GM10248 (cell line): ENCODE measurements around the gene TMED3.

Source experiments
- CTCF ChIA-PET: fragments of 300-600 bp; sonication (Branson Sonifier 250); formaldehyde crosslinking; extraction: SDS; loops from one replicate; lab custom pipeline; 2021; ENCODE audit warnings: antibody characterized with exemption; lab: Yijun Ruan, JAX
- POLR2A ChIA-PET: fragments of 350-650 bp; sonication (Branson Sonifier 250); formaldehyde crosslinking; extraction: SDS; loops from one replicate; lab custom pipeline; 2020; ENCODE audit warnings: antibody characterized with exemption; lab: Yijun Ruan, JAX
- DNase-seq: peaks from one replicate; pipeline ENCODE4 v3.0.0; 2012; ENCODE audit errors: extremely low spot score
- CTCF ChIP-seq: IDR thresholded peaks from 2 replicates; pipeline ENCODE4 v1.5.1; 2012; ENCODE audit warnings: mild to moderate bottlenecking, low read depth; ENCODE audit errors: extremely low read depth, missing control alignments, control extremely low read depth

Gene TMED3

GRCh38 chr15:79283252-79284048 lies 27.5 kb upstream of the TMED3 start:
- no peak for TF ChIP-seq CTCF
- POLR2A ChIA-PET = no interaction called here
- DNase-seq = peak; percentile 71
- CTCF ChIA-PET = no interaction called here

GRCh38 chr15:79290642-79291275 lies 20.2 kb upstream of the TMED3 start:
- DNase-seq = no peak

GRCh38 chr15:79292011-79292410 lies 18.9 kb upstream of the TMED3 start:
- ChIA-PET POLR2A (no interaction called here), CTCF (no interaction called here)
- DNase-seq = no peak
- TF ChIP-seq CTCF = no peak

More at GRCh38 chr15:79290642-79291275, 20.2 kb upstream of the TMED3 start:
- ChIA-PET POLR2A (no interaction called here), CTCF (no interaction called here)
- no peak for TF ChIP-seq CTCF

GRCh38 chr15:79294075-79294474 lies 16.8 kb upstream of the TMED3 start:
- TF ChIP-seq CTCF = no peak
- no peak for DNase-seq
- ChIA-PET POLR2A (no interaction called here), CTCF (interaction anchor here (1.2 kb wide), 1 partner anchor 17 kb away, joined by 4 read pairs; the partner anchor contains the start of gene TMED3)

- CTCF ChIA-PET = interaction anchor here (0.9 to 1.8 kb wide), 6 partner anchors 11 to 299 kb away, joined by 3 to 6 read pairs (median 3); no protein-coding TSS in a partner anchor
- no peak for DNase-seq
- no peak for TF ChIP-seq CTCF
- POLR2A ChIA-PET = no interaction called here
Measured at GRCh38 chr15:79296583-79296982, 14.3 kb upstream of the TMED3 start.

- POLR2A ChIA-PET = no interaction called here
Measured at GRCh38 chr15:79299126-79299840, 11.6 kb upstream of the TMED3 start.

More at GRCh38 chr15:79299126-79299840, 11.6 kb upstream of the TMED3 start:
- no peak for DNase-seq
- CTCF ChIA-PET = interaction anchor here (1.1 kb wide), 1 partner anchor 79 kb away, joined by 3 read pairs; no protein-coding TSS in a partner anchor
- no peak for TF ChIP-seq CTCF
